Lower leg skin (tissue), 3 donors: ENCODE measurements around the gene PTPRQ.

Experiments
- POLR2A ChIP-seq, 2 donors: fragments of 450-650 bp; IDR thresholded peaks; one replicate each; pipeline ENCODE4 v1.6.1; 2016 to 2017; ENCODE audit warnings: antibody characterized with exemption in 2 of 2, mild to moderate bottlenecking in 1 of 2, moderate library complexity in 1 of 2
- TF ChIP-seq, protein P1 (sequence below), 3 donors: fragments of 450-650 bp; IDR thresholded peaks; one replicate each; pipeline ENCODE4 v1.5.1; 2016; ENCODE audit warnings: antibody characterized with exemption in 3 of 3, mild to moderate bottlenecking in 3 of 3, moderate library complexity in 2 of 3

DNA sequence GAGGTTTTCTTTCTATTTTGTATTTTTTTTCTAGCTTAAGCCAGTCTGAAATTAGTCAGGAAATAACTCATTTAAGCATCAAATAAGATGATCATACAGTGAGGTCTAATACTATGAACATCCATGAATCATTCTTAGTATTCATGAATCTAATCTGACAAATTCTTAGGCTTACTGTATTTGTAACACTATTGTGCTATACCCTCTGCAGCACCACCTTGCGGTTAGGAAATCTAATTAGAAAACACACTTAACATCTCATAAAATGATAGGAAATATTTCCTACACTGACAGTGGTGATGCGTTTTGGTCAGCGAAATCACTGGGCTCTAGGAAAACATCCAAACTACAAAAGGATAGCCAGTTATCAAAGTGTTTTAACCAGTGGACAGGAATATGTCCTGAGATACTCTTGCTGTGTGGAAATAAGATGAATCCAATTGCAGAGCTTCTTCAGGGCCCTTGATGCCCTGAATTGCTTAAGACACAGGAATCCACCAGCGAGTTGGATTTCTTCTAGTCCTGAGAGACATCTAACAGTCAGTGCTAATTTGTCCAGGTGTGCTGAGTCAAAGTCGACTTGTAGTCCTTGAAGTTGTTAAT, 154.1 kb downstream of the PTPRQ start:
- TF ChIP-seq, protein P1, sequence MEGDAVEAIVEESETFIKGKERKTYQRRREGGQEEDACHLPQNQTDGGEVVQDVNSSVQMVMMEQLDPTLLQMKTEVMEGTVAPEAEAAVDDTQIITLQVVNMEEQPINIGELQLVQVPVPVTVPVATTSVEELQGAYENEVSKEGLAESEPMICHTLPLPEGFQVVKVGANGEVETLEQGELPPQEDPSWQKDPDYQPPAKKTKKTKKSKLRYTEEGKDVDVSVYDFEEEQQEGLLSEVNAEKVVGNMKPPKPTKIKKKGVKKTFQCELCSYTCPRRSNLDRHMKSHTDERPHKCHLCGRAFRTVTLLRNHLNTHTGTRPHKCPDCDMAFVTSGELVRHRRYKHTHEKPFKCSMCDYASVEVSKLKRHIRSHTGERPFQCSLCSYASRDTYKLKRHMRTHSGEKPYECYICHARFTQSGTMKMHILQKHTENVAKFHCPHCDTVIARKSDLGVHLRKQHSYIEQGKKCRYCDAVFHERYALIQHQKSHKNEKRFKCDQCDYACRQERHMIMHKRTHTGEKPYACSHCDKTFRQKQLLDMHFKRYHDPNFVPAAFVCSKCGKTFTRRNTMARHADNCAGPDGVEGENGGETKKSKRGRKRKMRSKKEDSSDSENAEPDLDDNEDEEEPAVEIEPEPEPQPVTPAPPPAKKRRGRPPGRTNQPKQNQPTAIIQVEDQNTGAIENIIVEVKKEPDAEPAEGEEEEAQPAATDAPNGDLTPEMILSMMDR (IDR thresholded peaks at IDR 0.05): no peak
- no peak for TF ChIP-seq POLR2A (IDR thresholded peaks at IDR 0.05)
